ENCODE results near the gene TSPEAR. TPM values are rescaled to one million over a fixed set of nuclear protein-coding genes. Genes with fewer than 3 reads are reported as not detected.
"Not testable (repeated sequence)": the region's sequence is repeated elsewhere in the genome, so short reads cannot be mapped to it uniquely, and the experiment has no call there.

Gene TSPEAR
- total and polyA plus RNA-seq, 5 experiments from 2014 or later = 0.07 TPM; not detected in 4

GRCh38 chr21:44614961-44615391 is 96.4 kb downstream of the TSPEAR start:
- POLR2A ChIA-PET = interaction anchor here (0.7 to 2.7 kb wide), 3 partner anchors 38 to 45 kb away, joined by 5 to 11 read pairs (median 6); partner anchors contain the start of gene KRTAP12-3
- Mint-ChIP-seq H3K36me3 (peaks cover 0 to 14% (median 13%) of the 10 kb centered on the region in 3 donors), H3K4me3 (no peak overlapping the region), H3K9me3 (peaks cover 5 to 42% (median 20%) of the 10 kb centered on the region in 9 donors), H3K27ac (peak overlapping the region in 1 of 10 donors; percentile 83), H3K27me3 (no peaks in the 10 kb centered on the region), H3K4me1 (peaks cover 33 to 67% (median 51%) of the 10 kb centered on the region in 4 donors)
- ATAC-seq (no peak), DNase-seq (no peak)

GRCh38 chr21:44614161-44614631 is 97.2 kb downstream of the TSPEAR start:
- peaks cover 0 to 14% (median 13%) of the 10 kb centered on the region in 3 donors for H3K36me3 Mint-ChIP-seq
- POLR2A ChIA-PET = no interaction called here
- H3K4me3 Mint-ChIP-seq = peak overlapping the region in 1 of 10 donors; percentile 51
- no peak for DNase-seq
- H3K9me3 Mint-ChIP-seq = peaks cover 4 to 42% (median 20%) of the 10 kb centered on the region in 9 donors
- no peaks in the 10 kb centered on the region for H3K27me3 Mint-ChIP-seq
- peaks cover 26 to 59% (median 43%) of the 10 kb centered on the region in 4 donors for H3K4me1 Mint-ChIP-seq
- H3K27ac Mint-ChIP-seq = peak overlapping the region in 2 of 10 donors; percentile 63 to 64
- no peak for ATAC-seq

GRCh38 chr21:44613386-44614155 is 97.8 kb downstream of the TSPEAR start:
- ATAC-seq = no peak
- Mint-ChIP-seq H3K36me3 (peaks cover 0 to 14% (median 14%) of the 10 kb centered on the region in 3 donors), H3K4me3 (no peak overlapping the region), H3K27me3 (no peaks in the 10 kb centered on the region), H3K27ac (no peak overlapping the region), H3K9me3 (peaks cover 7 to 39% (median 22%) of the 10 kb centered on the region in 9 donors), H3K4me1 (peaks cover 20 to 53% (median 37%) of the 10 kb centered on the region in 4 donors)
- no peak for DNase-seq
- POLR2A ChIA-PET = no interaction called here

DNA sequence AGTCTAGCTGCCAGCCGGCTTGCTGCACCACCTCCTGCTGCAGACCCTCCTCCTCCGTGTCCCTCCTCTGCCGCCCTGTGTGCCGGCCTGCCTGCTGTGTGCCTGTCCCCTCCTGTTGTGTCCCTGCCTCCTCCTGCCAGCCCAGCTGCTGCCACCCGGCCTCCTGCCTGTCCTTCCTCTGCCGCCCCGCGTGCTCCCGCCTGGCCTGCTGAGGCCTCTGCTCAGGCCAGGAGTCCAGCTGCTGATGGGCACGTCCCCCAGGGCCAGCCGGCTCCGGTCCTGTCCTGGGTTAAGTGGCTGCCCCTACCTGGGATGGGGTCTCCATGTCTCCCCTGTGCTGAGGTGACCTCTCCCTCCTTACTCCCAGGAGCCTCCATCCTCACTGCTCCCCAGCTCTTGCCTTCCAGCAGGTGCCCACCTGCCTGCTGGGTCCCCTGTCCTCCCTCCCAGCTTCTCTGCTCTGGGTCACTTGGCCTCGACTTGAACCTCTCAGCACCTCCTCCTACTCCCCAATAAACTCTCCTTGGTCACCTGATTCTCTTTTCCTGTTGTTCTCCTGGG is 98.6 kb downstream of the TSPEAR start:
- peak overlapping the region in 4 of 10 donors; percentile 13 to 44 (median 31) for H3K27ac Mint-ChIP-seq
- peaks cover 15 to 45% (median 29%) of the 10 kb centered on the region in 4 donors for H3K4me1 Mint-ChIP-seq
- ATAC-seq (no peak), DNase-seq (no peak)
- peak overlapping the region in 2 of 10 donors; percentile 20 to 26 for H3K4me3 Mint-ChIP-seq
- peaks cover 7 to 36% (median 22%) of the 10 kb centered on the region in 9 donors for H3K9me3 Mint-ChIP-seq
- H3K27me3 Mint-ChIP-seq = no peaks in the 10 kb centered on the region
- H3K36me3 Mint-ChIP-seq = peaks cover 0 to 14% (median 14%) of the 10 kb centered on the region in 3 donors
- POLR2A ChIA-PET = no interaction called here

DNA sequence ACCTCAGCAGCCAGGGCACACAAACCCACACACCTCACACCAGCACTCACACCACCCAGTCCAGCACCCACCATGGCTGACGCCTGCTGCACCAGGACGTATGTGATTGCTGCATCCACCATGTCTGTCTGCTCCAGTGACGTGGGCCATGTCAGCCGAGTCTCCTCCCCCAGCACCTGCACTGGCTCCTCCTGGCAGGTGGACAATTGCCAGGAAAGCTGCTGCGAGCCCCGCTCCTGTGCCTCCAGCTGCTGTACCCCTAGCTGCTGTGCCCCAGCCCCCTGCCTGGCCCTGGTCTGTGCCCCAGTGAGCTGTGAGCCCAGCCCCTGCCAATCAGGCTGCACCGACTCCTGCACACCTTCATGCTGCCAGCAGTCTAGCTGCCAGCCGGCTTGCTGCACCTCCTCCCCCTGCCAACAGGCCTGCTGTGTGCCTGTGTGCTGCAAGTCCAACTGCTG is 99.3 kb downstream of the TSPEAR start, which contains the start of gene KRTAP10-8:
TSS of gene KRTAP10-8 (plus strand) at position 51 of the 458 bp plus-strand sequence. CDS start at position 73, 22 bp downstream.
- H3K36me3 Mint-ChIP-seq = peaks cover 0 to 14% (median 14%) of the 10 kb centered on the region in 3 donors
- POLR2A ChIA-PET = no interaction called here
- peak within 1 kb of the TSS in 5 of 10 donors; percentile 13 to 41 (median 21) for H3K27ac Mint-ChIP-seq
- peaks cover 13 to 38% (median 22%) of the 10 kb centered on the region in 4 donors for H3K4me1 Mint-ChIP-seq
- no peak for DNase-seq
- H3K27me3 Mint-ChIP-seq = no peaks in the 10 kb centered on the region
- no peak for ATAC-seq
- H3K4me3 Mint-ChIP-seq = peak within 1 kb of the TSS in 2 of 10 donors; percentile 20 to 26
- peaks cover 7 to 36% (median 22%) of the 10 kb centered on the region in 9 donors for H3K9me3 Mint-ChIP-seq

DNA sequence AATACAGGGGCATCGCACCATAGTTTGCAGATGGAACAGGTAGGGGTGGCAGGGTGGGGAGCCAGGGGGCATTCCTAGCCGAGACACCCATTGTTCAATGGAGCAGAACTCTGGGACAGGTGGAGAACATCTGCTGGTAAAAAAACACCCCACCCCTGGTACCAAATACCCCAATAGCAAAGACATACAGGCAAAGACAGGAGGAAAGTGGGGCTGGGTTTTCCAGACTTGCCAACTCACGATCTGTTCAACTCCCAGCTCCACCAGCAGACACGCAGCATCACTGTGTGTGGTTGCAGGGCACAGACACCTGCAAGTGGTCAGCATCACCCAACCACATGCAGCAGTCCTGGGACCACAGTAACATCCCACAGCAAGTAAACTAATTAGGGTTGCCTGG is 99.8 kb downstream of the TSPEAR start:
- peaks cover 7 to 36% (median 23%) of the 10 kb centered on the region in 9 donors for H3K9me3 Mint-ChIP-seq
- H3K27ac Mint-ChIP-seq = peak overlapping the region in 1 of 10 donors; percentile 40
- peaks cover 0 to 1% (median 0%) of the 10 kb centered on the region in 5 donors for H3K27me3 Mint-ChIP-seq
- H3K4me3 Mint-ChIP-seq = no peak overlapping the region
- H3K4me1 Mint-ChIP-seq = peaks cover 12 to 33% (median 17%) of the 10 kb centered on the region in 4 donors
- DNase-seq (no peak), ATAC-seq (no peak)
- H3K36me3 Mint-ChIP-seq = peaks cover 0 to 14% (median 14%) of the 10 kb centered on the region in 3 donors
- POLR2A ChIA-PET = interaction anchor here (0.7 kb wide), 1 partner anchor 21 kb away, joined by 3 read pairs; no protein-coding TSS in a partner anchor

DNA sequence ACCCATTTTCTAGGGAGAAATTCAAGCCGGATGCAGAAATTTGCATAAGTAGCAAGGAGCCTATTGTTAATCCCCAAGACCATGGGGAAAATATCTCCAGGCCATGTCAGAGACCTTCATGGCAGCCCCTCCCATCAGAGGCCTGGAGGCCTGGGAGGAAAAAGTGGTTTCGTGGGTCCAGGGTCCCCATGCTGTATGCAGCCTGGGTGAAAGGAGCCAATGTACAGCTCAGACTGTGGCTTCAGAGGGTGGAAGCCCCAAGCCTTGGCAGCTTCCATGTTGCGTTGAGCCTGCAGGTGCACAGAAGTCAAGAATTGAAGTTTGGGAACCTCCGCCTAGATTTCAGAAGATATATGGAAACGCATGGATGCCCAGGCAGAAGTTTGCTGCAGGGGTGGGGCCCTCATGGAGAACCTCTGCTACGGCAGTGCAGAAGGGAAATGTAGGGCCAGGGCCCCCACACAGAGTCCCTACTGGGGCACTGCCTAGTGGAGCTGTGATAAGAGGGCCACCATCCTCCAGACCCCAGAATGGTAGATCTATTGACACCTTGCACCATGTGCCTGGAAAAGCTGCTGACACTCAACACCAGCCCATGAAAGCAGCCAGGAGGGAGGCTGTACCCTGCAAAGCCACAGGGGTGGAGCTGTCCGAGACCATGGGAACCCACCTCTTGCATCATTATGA is 101.1 kb downstream of the TSPEAR start:
- DNase-seq, ATAC-seq, H3K27me3 Mint-ChIP-seq, H3K4me3 Mint-ChIP-seq, POLR2A ChIA-PET: not testable (repeated sequence)
- H3K27ac Mint-ChIP-seq = peak overlapping the region in 1 of 10 donors; percentile 53
- H3K4me1 Mint-ChIP-seq = peaks cover 3 to 21% (median 10%) of the 10 kb centered on the region in 4 donors
- H3K36me3 Mint-ChIP-seq = peaks cover 0 to 14% (median 14%) of the 10 kb centered on the region in 3 donors
- H3K9me3 Mint-ChIP-seq = peaks cover 7 to 32% (median 23%) of the 10 kb centered on the region in 9 donors

- Mint-ChIP-seq H3K36me3 (peaks cover 0 to 18% (median 14%) of the 10 kb centered on the region in 3 donors), H3K27me3 (peaks cover 0 to 4% (median 0%) of the 10 kb centered on the region in 5 donors), H3K9me3 (peaks cover 10 to 32% (median 23%) of the 10 kb centered on the region in 9 donors), H3K4me3 (peak overlapping the region in 1 of 10 donors; percentile 38), H3K27ac (no peak overlapping the region), H3K4me1 (peaks cover 0 to 14% (median 6%) of the 10 kb centered on the region in 4 donors)
- POLR2A ChIA-PET = no interaction called here
- ATAC-seq (no peak), DNase-seq (no peak)
Measured at GRCh38 chr21:44609193-44609592, 102.2 kb downstream of the TSPEAR start.

DNA sequence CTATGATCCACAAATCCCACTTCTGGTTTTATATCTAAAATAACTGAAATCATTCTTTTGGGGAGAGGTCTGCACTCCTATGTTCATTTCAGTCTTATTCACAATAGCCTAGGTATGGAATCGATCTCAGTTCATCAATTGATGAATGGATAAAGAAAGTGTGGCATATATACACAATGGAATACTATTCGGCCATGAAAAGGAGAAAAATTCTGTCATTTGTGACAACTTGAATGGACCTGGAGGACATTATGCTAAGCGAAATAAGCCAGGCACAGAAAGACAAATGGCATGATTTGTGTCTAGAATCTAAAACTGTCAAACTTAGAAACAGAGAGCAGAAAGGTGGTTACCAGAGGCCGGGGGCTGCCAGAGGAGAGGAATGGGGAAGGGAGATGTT is 104.9 kb downstream of the TSPEAR start:
- H3K4me1 Mint-ChIP-seq = peaks cover 0 to 2% (median under 1%) of the 10 kb centered on the region in 4 donors
- POLR2A ChIA-PET = no interaction called here
- H3K36me3 Mint-ChIP-seq = peaks cover 0 to 20% (median 14%) of the 10 kb centered on the region in 3 donors
- no peak overlapping the region for H3K27ac Mint-ChIP-seq
- no peak for ATAC-seq
- no peak overlapping the region for H3K4me3 Mint-ChIP-seq
- H3K27me3 Mint-ChIP-seq = peaks cover 0 to 7% (median 0%) of the 10 kb centered on the region in 5 donors
- DNase-seq = no peak
- H3K9me3 Mint-ChIP-seq = peaks cover 10 to 30% (median 22%) of the 10 kb centered on the region in 9 donors

GRCh38 chr21:44603911-44604310 is 107.5 kb downstream of the TSPEAR start:
- Mint-ChIP-seq H3K27me3 (peaks cover 0 to 13% (median 0%) of the 10 kb centered on the region in 5 donors), H3K4me3 (no peak overlapping the region), H3K9me3 (peaks cover 0 to 9% (median 4%) of the 10 kb centered on the region in 9 donors), H3K36me3 (peaks cover 0 to 6% (median 4%) of the 10 kb centered on the region in 3 donors), H3K27ac (peak overlapping the region in 1 of 10 donors; percentile 61), H3K4me1 (peaks cover 0 to 5% (median under 1%) of the 10 kb centered on the region in 4 donors)
- no peak for DNase-seq
- no peak for ATAC-seq
- POLR2A ChIA-PET = no interaction called here

DNA sequence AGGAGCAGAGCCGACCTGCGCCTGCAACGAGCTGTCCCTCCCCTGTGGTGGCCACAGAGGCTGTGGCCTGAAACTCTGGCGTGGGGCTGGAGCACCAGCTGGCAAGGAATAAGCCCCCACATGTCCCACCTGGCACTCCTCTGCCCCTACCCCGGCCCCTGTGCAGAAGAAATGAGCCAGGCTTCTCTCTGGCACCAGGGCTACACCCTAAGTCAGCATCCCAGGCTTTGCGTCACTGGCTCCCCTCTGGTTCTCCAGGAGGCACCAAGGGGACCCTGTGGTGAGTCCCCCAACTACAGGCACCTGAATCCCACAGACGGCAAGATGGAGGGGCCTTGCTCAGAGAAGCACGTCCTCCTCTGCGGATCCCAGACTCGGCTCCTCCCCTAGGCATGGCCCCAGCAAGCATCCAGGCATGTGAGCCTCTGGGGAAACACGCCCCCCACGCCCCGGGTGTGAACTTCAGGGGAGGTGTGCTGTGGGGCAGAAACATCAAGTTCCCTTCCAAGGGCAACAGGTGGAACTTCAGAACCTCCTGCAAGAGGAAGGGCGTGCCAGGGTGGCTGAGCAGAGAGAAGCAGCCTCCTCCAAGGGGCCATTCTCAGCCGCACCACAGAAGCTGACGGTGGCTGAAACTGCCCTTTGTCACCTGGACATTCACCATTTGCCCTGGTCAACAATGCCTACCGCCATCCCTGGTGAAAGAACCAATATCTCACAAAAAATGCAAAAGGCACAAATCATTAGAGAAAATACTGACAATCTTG is 108.1 kb downstream of the TSPEAR start:
- H3K27me3 Mint-ChIP-seq = peaks cover 0 to 16% (median 0%) of the 10 kb centered on the region in 5 donors
- no peak overlapping the region for H3K4me3 Mint-ChIP-seq
- peaks cover 0 to 5% (median under 1%) of the 10 kb centered on the region in 4 donors for H3K4me1 Mint-ChIP-seq
- peak overlapping the region in 2 of 10 donors; percentile 37 to 61 for H3K27ac Mint-ChIP-seq
- no peak for ATAC-seq
- POLR2A ChIA-PET = interaction anchor here (0.6 kb wide), 1 partner anchor 198 kb away, joined by 3 read pairs; no protein-coding TSS in a partner anchor
- peaks cover 0 to 12% (median 7%) of the 10 kb centered on the region in 9 donors for H3K9me3 Mint-ChIP-seq
- no peak for DNase-seq
- H3K36me3 Mint-ChIP-seq = peaks cover 0 to 8% (median 7%) of the 10 kb centered on the region in 3 donors

Data from naive thymus-derived CD8-positive, alpha-beta T cell (primary cell).